ENCODE data around the gene CTSH.

- TF ChIP-seq REST (IDR thresholded peaks at IDR 0.05; ENCODE audit: unreplicated experiment) = no peak
- no peak for TF ChIP-seq CTCF (conservative IDR thresholded peaks at IDR 0.05; ENCODE audit: low read depth in 2 of 2)
- no peak for TF ChIP-seq EZH2 (IDR thresholded peaks at IDR 0.05; ENCODE audit: low read depth, unreplicated experiment)
- no peak for TF ChIP-seq POLR2AphosphoS5 (IDR thresholded peaks at IDR 0.05; ENCODE audit: low read depth)
- TF ChIP-seq JUNB (IDR thresholded peaks at IDR 0.05; ENCODE audit: unreplicated experiment) = no peak
- TF ChIP-seq CREB1 (CRISPR knock-in tag; IDR thresholded peaks at IDR 0.05; ENCODE audit: low read depth) = no peak
- TF ChIP-seq EZH2phosphoT487 (IDR thresholded peaks at IDR 0.05; ENCODE audit: unreplicated experiment) = no peak
- TF ChIP-seq ETS1 (IDR thresholded peaks at IDR 0.05) = no peak
Measured at GRCh38 chr15:78989701-78990240, 44.9 kb upstream of the CTSH start.
